Skin epidermis (tissue), 12 donors: ENCODE data around the gene GNAT1.

Source experiments
- H3K27ac ChIP-seq, 21 experiments: fragments of 200-600 bp; sonication (generic) in 11 of 21; one replicate each; pipeline ENCODE4 v1.5.0; 2020; ENCODE audit warnings: mild to moderate bottlenecking in 3 of 21, inconsistent platforms in 2 of 21, moderate library complexity in 2 of 21
- H3K4me3 ChIP-seq, 7 experiments: fragments of 200-600 bp; sonication (generic) in 2 of 7; one replicate each; pipeline ENCODE4 v1.5.0; 2020; ENCODE audit warnings: inconsistent platforms in 2 of 7, mild to moderate bottlenecking in 2 of 7, moderate library complexity in 1 of 7

The GNAT1 gene

GRCh38 chr3:50194128-50194902 is 2.9 kb downstream of the GNAT1 start:
- Histone ChIP-seq H3K27ac (no peak overlapping the region), H3K4me3 (no peak overlapping the region)

DNA sequence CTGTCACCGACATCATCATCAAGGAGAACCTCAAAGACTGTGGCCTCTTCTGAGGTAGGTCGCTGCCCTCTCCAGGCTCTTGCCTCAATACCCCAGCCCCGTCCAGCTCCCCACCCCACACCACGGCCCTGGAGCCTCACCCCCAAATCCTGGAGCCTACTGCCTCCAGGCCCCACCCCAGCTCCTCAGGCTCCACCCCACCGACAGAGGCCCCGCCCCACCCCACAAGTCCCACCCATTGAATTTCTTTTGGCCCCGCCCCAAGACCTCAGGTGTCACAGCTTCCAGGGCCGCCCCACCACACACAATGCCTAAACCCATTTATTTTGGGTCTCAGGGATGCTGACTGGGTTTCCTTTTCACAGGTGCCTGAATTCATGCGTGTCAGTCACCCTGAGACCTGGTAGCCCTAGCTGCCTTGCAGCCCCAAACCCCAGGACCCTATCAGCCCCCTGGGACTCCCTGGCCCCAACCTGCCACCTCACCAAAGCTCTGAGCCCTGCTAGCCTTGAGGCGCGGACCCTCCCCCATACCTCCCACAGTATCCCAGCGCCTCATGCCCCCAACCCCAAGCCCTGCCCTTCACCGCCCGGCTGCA is 3.6 kb downstream of the GNAT1 start:
- H3K27ac ChIP-seq = no peak overlapping the region

DNA sequence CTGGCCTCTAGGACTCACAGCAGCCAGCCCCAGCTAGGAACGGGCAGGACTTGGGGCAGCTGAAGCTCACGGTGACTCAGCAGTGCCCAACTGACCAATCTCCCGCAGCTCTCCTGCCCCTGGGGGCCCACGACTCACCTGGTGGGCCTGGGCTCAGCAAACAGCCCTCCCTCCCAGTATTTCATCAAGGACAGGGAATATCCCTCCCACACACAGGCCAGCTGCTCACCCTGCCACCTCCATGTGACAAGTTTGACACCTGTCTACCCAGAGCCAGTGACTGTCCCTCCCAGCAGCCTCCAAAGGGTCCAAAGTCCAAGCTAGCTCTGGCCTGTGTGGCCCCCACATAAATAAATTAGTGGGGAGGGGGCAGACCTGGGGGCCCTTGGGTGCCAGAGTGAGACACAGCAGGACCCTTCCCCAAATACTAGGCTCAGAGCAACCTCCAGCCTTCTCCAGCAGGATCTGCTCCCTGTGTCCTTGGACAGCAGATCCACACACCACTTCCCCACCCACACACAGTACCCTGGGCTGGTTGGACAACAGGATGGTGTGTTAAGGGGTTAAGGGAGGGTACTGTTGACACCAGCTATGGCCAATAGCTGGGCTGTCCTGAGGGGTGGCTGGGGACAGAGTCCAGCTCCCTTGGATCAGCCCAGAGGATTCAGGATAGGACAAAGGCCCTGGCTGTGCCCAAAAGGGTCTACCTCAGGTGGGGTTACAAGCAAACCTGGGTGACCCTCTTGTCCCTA is 4.3 kb downstream of the GNAT1 start:
- no peak overlapping the region for H3K27ac ChIP-seq
- no peak overlapping the region for H3K4me3 ChIP-seq

More for the DNA sequence above, 3.6 kb downstream of the GNAT1 start:
- no peak overlapping the region for H3K4me3 ChIP-seq

DNA sequence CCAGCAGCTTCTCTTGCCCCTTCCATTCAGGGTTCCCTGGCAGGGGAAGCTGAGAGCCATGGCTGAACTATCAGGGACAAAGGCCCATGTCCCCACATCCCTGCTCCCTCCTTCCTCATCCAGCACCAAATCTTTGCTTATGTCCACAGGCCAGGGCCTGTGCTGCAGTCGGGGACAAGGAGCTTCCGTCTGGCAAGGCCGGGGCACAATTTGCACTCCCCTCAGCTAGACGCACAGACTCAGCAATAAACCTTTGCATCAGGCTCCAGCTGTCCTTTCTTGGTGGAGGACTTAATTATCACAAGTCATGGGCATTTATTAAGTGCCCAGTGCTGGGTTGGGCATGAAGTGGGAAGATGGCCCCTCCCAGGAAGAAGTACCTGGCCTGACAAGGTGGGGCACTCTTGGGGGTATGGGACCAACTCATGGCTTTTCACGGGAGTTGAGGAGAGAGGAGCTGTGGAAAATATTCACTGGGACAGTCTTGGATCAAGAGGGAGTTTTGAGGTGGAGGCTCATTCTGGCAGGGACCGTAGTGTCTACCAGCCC is 4.9 kb downstream of the GNAT1 start:
- Histone ChIP-seq H3K4me3 (no peak overlapping the region), H3K27ac (no peak overlapping the region)

GRCh38 chr3:50201573-50202315 is 10.3 kb downstream of the GNAT1 start:
- H3K4me3 ChIP-seq = no peak overlapping the region
- H3K27ac ChIP-seq = no peak overlapping the region

DNA sequence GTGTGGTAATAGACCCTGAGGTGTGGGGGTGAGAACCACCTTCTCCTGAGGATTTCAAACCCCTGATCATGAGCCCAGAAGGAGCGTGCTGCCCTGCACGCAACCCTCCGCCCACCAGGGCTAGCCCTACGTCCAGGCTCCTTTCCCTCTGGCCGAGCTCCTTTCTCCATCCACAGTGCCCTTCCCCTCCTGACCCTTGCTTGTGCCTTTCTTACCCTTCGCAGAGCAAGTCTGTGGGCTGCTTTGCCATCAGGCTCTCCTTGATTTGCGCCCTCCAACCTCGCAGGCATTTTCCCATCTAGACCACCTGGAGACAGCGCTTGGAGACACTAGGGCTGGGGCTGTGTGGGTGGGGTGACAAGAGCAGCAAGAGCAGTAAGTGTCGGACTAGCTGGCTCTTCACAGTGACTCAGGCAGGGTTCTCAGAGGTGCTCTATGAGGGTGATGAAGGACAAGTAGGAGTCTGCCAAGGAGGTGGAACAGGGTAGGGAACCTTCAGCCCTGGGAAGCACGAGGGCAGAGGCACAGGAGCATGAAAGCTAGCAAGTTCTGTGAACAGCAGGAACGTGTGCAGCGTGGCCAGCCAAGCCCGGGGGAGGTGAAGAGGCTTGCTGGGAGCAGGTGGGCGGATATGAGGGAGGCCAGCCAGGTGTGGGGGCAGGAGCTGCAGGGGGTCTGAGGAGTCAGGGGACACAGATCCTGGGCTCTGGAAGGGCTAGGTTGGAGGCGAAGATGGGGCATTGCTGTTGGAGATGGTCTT is 11.1 kb downstream of the GNAT1 start:
- Histone ChIP-seq H3K4me3 (no peak overlapping the region), H3K27ac (no peak overlapping the region)

GRCh38 chr3:50203113-50203808 is 11.9 kb downstream of the GNAT1 start:
- Histone ChIP-seq H3K27ac (no peak overlapping the region), H3K4me3 (no peak overlapping the region)

DNA sequence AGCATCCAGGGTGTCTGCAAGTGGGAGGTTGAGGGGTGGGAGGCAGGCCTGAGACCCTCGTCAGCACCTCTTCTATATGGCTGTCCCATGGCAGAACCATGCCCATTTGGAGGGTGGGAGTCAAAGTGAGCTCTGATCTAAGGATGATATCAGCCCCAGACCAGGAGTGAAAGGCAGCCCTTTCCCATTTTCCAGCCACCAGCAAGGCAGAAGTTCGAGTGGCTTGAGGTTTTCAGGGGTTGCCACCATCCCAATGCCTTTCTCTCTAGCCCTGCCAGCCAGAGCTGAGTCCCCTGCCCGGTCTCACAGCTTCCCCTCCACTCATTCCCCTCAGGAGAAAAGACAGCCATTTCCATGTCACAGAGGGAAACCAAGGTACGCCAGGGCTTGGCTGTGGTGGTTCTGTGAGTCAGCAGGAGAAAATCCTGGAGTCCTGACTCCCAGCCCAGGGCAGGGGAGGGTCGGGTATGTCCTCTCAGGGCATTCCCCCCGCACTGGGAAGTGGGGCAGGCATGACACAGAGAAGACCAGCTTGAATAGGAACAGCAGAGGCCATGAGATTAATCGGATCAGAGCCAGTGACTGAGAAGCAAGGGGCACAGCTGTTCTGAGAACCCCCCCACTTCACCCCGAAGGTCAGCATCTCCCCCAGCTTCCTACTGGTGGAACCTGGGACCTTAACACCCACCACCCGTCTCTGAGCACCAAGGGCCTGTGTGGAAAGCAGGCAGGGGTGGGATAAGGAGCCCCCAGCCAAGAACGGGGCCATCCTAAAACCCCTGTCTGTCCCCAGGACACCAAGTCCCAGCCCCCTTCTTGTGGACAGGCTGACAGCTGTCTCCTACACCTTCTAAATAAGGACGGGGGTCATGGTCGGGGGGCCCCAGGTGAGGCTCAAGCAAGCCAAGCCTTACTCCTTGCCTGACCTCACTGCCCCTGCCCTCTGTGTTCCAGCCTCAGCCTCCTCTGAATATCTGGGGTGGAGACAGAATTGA is 12.7 kb downstream of the GNAT1 start:
- H3K4me3 ChIP-seq = no peak overlapping the region
- H3K27ac ChIP-seq = no peak overlapping the region

DNA sequence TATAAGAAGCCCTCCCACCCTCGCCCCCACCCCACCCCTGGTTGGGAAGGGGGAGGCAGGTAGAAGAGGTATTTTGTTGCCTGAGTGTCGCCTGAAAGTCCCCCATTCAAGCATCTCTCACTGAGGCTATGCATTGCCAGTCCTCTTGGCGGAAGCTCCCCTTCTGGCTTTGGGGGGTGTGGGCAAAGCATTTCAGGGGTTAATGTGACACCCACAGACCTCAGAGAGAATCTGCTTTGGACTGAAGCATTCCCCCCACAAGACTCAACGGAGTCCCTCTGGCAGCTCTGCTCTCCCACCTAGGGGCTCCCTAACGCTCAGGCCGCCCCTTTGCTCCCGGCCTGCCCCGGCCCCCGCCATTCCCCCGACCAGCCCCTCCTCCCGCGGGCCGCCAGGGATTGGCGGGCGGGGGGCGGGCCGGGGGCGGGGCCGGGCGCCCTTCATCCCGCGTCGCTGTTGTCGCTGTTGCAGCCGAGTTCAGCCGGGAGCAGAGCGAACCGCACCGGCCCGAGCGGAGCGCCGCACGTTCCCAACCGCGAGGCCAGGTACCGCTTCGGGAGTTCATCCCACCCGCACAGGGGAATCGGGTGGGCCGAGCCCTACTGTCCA is 13.5 kb downstream of the GNAT1 start, which contains the start of gene SLC38A3:
SLC38A3 (plus strand) TSS at position 468 of the 609 bp plus-strand sequence. CDS start 8,929 bp downstream, outside the sequence.
- Histone ChIP-seq H3K27ac (no peak within 1 kb of the TSS), H3K4me3 (peak within 1 kb of the TSS; percentile 6 to 34 (median 17))

DNA sequence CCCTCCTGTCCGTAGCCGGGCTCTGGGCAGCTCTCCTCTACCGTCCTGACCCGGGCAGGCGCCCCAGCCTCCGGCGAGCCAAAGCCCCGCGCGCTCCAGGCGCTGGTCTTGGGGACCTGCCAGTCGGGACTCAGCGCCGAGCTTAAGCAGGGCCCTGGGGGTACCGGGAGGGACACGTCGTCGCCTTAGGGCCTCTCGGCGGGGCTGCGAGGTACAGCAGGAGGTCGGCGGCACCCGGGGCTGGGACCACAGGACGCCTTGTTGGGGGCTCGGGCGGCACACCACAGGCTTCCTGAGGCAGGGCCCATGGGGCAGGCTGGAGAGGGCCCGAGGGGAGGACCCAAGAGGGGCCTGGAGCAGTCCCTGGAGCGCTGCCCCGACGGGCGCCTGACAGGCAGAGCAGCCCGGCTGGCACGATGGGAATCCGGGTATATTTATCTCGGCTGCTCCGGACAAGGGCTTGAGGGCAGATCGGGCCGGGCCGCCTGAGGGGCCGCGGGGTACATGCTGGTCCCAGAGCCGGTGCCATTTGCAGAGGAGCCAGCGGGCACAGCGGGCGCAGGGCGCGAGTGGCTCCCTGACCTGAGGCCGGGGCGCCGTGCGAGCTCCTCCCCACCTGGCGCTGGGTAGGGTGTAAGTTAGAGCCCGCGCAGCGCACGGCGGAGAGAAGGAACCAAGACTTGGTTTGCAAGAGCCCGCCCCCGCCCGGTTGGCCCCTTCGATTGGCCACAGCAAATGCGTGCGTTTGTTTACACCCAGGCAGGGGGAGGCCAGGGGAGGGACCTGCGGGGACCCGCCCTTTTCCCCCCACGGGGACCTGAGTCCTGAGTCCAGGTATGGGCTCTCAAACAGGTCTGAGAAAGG is 14.2 kb downstream of the GNAT1 start:
- no peak overlapping the region for H3K27ac ChIP-seq

DNA sequence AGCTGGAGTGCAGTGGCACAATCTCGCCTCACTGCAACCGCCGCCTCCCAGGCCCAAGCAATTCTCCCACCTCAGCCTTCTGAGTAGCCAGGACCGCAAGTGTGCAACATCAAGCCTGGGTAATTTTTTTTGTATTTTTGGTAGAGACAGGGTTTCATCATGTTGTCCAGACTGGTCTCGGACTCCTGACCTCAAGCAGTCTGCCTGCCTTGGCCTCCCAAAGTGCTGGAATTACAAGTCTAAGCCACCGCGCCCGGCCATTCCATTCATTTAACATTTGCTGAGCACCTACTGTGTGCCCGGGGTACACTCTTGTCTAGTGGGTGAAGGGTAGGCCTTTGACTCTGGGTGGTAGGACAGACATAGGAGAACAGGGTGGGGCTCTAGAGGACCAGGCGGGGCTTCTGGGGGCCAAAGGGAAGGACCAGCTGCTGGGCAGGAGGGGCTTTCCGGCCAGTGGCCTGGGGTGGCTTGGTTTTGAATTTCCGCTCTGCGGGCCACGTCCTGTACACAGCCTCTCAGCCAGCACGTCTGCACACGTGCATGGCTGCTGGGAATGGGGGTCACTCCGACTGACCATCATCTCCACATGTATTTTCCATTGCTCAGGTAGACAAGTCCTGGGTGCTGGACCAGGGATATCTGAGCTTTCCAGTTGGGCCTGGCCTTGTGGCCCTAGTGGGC is 16.1 kb downstream of the GNAT1 start:
- Histone ChIP-seq H3K27ac (no peak overlapping the region), H3K4me3 (no peak overlapping the region)

More for the DNA sequence above, 14.2 kb downstream of the GNAT1 start:
- peak overlapping the region; percentile 6 to 34 (median 17) for H3K4me3 ChIP-seq

GRCh38 chr3:50208677-50209344 is 17.4 kb downstream of the GNAT1 start:
- no peak overlapping the region for H3K4me3 ChIP-seq
- H3K27ac ChIP-seq = no peak overlapping the region

DNA sequence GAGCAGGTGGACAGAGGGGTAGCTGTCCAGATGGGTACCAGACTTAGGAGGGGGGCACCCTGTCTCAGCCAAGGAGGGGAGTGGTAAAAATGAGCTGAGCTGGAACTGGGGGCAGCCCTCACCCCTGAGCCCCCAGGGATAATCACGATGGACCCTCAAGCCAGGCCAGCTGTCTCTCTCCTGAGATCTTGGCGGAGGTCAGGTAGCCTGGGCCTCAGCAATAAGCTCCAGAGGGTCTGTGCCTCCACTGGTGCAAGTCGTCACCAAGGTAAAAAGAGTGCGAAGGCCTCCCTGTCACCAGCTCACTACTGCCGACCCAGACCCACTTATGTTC is 18.7 kb downstream of the GNAT1 start:
- H3K27ac ChIP-seq = no peak overlapping the region

GRCh38 chr3:50210510-50211367 is 19.3 kb downstream of the GNAT1 start:
- no peak overlapping the region for H3K27ac ChIP-seq

More for the DNA sequence above, 18.7 kb downstream of the GNAT1 start:
- H3K4me3 ChIP-seq = no peak overlapping the region

More at GRCh38 chr3:50210510-50211367, 19.3 kb downstream of the GNAT1 start:
- H3K4me3 ChIP-seq = no peak overlapping the region
